Liver (tissue), 3 donors: Measurements from ENCODE around the gene DAZL.

Source experiments
- GABPA ChIP-seq, 2 donors: IDR thresholded peaks in 1 of 2; conservative IDR thresholded peaks in 1 of 2; 2 replicates each; pipeline ENCODE4 v1.6.1; 2016; ENCODE audit warnings: antibody characterized with exemption in 2 of 2, mild to moderate bottlenecking in 1 of 2, moderate library complexity in 1 of 2
- JUND ChIP-seq, 2 donors: IDR thresholded peaks; 2 replicates each; pipeline ENCODE4 v1.6.1; 2016; ENCODE audit warnings: antibody characterized with exemption in 2 of 2
- RAD21 ChIP-seq, 2 donors: IDR thresholded peaks; 2 replicates each; pipeline ENCODE4 v1.6.1; 2016; ENCODE audit warnings: antibody characterized with exemption in 2 of 2, mild to moderate bottlenecking in 2 of 2
- REST ChIP-seq: IDR thresholded peaks from 2 replicates; pipeline ENCODE4 v1.6.1; 2016; ENCODE audit warnings: antibody characterized with exemption, mild to moderate bottlenecking
- SP1 ChIP-seq: IDR thresholded peaks from 2 replicates; pipeline ENCODE4 v1.6.1; 2018; ENCODE audit warnings: antibody characterized with exemption, mild to moderate bottlenecking
- YY1 ChIP-seq: IDR thresholded peaks from 2 replicates; pipeline ENCODE4 v1.6.1; 2016; ENCODE audit warnings: antibody characterized with exemption, mild to moderate bottlenecking
- TF ChIP-seq, protein P1 (sequence below): fragments of 150-350 bp; IDR thresholded peaks from 2 replicates; pipeline ENCODE4 v1.5.1; 2017; ENCODE audit warnings: improper control_type of control experiment, low read depth, low read length; ENCODE audit not compliant: missing input control
- TF ChIP-seq, protein P2 (sequence below): IDR thresholded peaks from 2 replicates; pipeline ENCODE4 v1.6.1; 2016; ENCODE audit warnings: antibody characterized with exemption
- TF ChIP-seq, protein P3 (sequence below): IDR thresholded peaks from 2 replicates; pipeline ENCODE4 v1.6.1; 2016; ENCODE audit warnings: antibody characterized with exemption
- donor health status: healthy.
- donor health status: healthy.

DNA sequence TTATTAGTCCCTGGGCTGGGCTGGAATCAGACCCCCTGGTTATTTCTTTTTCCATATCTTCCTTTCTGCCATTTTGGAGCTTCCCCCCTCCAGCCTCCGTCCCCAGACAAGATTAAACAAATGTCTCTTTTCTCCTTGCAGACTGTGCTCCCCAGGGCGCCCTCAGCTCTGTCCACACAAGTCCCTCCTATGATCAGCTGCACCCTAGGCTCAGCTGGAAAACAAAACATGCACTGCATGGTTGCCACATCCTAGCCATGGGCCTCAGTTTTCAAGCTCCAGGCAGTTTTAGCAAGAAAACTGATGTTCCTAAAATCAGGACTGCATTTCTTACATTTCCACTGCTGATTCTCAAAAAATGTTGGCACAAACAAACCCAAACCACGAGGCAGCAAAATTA is 68.2 kb downstream of the DAZL start:
- TF ChIP-seq, protein P1, sequence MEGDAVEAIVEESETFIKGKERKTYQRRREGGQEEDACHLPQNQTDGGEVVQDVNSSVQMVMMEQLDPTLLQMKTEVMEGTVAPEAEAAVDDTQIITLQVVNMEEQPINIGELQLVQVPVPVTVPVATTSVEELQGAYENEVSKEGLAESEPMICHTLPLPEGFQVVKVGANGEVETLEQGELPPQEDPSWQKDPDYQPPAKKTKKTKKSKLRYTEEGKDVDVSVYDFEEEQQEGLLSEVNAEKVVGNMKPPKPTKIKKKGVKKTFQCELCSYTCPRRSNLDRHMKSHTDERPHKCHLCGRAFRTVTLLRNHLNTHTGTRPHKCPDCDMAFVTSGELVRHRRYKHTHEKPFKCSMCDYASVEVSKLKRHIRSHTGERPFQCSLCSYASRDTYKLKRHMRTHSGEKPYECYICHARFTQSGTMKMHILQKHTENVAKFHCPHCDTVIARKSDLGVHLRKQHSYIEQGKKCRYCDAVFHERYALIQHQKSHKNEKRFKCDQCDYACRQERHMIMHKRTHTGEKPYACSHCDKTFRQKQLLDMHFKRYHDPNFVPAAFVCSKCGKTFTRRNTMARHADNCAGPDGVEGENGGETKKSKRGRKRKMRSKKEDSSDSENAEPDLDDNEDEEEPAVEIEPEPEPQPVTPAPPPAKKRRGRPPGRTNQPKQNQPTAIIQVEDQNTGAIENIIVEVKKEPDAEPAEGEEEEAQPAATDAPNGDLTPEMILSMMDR = no peak
- no peak for TF ChIP-seq GABPA (IDR thresholded peaks at IDR 0.05 in 1 of 2, conservative IDR thresholded peaks at IDR 0.05 in 1 of 2)
- TF ChIP-seq RAD21 (IDR thresholded peaks at IDR 0.05) = no peak
- TF ChIP-seq, protein P2, sequence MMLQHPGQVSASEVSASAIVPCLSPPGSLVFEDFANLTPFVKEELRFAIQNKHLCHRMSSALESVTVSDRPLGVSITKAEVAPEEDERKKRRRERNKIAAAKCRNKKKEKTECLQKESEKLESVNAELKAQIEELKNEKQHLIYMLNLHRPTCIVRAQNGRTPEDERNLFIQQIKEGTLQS = no peak
- TF ChIP-seq JUND (IDR thresholded peaks at IDR 0.05) = no peak
- TF ChIP-seq, protein P3, sequence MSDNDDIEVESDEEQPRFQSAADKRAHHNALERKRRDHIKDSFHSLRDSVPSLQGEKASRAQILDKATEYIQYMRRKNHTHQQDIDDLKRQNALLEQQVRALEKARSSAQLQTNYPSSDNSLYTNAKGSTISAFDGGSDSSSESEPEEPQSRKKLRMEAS = no peak
- no peak for TF ChIP-seq SP1
- no peak for TF ChIP-seq YY1
- TF ChIP-seq REST = no peak
